ENCODE data around the gene TRAPPC2B.
"Not testable (repeated sequence)": the region's sequence is repeated elsewhere in the genome, so short reads cannot be mapped to it uniquely, and the experiment has no call there.

TRAPPC2B gene

GRCh38 chr19:57374647-57375046 is 11.3 kb downstream of the TRAPPC2B start:
- not testable (repeated sequence) for DNase-seq (ENCODE audit: low read depth)

- DNase-seq (ENCODE audit: low read depth), result no peak
These were observed 12.8 kb downstream of the TRAPPC2B start for GRCh38 chr19:57376151-57376550.

- no peak for DNase-seq (ENCODE audit: low read depth)
These were observed 14.3 kb downstream of the TRAPPC2B start for GRCh38 chr19:57377498-57378146.

DNA sequence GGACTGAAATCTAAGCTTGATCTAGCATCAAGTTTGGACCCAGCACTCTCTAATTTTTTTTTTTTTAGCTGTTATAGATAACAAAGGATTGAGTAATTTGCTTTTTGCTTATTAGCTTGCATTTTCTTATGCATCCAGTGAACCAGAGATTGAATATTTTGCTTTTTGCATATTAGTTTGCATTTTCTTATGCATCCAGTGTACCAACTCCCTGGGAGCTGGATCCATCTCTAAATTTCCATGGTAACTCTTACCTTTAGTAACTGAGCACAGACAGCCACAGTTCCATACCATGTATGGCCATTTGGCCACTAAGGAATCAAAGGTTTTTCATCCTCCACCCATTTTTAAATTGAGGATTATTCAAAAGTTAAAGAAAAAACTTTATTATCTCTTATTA is 17.6 kb downstream of the TRAPPC2B start:
- no peak for DNase-seq (ENCODE audit: low read depth)

- DNase-seq (ENCODE audit: low read depth), result no peak
These were observed 19.6 kb downstream of the TRAPPC2B start for GRCh38 chr19:57382806-57383488.

- no peak for DNase-seq (ENCODE audit: low read depth)
These were observed 25.9 kb downstream of the TRAPPC2B start for GRCh38 chr19:57389194-57389729.

DNA sequence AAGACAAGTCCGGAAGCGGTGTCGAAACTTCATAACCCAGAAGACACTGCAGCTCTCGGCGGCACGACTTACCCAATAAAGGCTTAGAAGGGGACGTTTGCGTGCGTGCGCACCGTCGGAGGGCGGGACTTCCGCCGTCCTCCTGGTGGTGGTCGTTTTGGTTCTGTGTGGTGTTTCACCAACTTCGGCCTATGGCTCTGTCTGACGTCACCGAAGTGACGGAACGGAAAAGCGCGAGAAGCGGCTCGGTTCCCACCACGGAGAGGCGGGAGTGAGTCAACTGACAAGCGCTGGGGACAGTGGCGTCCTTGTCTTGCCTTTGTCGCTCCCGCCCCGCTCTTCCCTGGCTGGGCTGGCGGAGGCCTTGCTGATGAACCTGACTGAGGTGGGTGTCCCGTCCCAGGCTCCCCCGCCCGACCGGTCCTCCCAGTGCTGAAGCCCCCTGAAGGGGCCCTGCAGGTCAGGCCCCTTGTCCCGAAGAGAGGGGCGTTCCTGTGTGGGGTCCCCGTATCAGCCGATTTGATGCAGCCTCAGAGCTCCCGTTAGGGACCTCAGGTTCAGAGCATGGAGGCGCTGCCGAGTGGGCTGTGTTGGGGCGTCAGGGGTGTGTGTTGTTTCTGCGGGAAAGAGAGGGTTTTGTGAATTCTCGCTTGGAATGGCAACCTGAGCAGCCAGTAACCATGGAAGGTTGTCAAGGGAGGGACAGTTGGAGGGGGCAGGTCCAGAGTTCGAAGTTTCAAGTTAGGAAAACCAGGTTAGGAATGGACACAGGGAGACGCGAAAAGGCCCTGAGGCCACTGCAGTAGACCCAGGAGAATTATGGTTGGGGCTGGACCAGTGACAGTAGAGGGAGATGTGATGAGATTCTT is 26.6 kb downstream of the TRAPPC2B start, which contains the start of gene ZNF548:
Gene ZNF548, plus strand, starts transcription at position 125 of the 869 bp plus-strand sequence. Its CDS starts 246 bp downstream, at position 371.
- DNase-seq (ENCODE audit: low read depth), result peak; percentile 96

- no peak for DNase-seq (ENCODE audit: low read depth)
These were observed 32.4 kb downstream of the TRAPPC2B start for GRCh38 chr19:57395710-57396109.

DNA sequence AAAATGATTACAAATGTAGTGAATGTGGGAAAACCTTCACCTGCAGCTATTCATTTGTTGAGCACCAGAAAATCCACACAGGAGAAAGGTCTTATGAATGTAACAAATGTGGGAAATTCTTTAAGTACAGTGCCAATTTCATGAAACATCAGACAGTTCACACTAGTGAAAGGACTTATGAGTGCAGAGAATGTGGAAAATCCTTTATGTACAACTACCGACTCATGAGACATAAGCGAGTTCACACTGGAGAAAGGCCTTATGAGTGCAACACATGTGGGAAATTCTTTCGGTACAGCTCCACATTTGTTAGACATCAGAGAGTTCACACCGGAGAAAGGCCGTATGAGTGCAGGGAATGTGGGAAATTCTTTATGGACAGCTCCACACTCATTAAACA is 35.5 kb downstream of the TRAPPC2B start:
- DNase-seq (ENCODE audit: low read depth), result no peak

- DNase-seq (ENCODE audit: low read depth), result no peak
These were observed 40.6 kb downstream of the TRAPPC2B start for GRCh38 chr19:57403737-57404563.

DNA sequence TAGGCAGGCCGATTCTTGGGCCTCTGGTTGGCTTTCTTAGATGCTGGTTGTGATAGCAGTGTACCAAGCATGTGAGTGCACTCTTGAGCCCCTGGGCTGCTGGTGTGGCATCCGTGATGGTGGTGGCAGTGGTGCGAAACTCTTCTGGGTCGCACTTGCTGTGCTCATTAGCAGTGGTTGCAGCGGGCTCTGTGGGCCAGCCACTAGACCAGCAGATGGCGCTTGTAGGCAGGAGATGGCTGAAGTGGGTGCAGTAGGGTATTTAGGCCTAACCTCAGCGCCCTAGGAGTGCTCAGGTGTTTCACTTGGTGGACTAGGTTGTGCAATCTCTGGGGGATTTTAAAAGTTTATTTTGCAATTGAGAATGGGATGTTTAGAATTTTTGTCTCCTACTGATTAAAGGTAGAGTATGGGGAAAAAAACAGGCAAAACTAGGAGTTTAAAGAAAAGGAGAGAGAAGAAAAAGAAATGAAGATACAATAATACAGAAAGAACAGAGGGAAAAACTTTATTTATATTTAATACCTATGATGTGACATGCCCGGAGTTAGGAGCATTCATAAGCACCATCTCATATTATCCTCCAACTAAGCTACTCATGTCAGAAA is 43.3 kb downstream of the TRAPPC2B start:
- DNase-seq (ENCODE audit: low read depth), result peak; percentile 66

DNA sequence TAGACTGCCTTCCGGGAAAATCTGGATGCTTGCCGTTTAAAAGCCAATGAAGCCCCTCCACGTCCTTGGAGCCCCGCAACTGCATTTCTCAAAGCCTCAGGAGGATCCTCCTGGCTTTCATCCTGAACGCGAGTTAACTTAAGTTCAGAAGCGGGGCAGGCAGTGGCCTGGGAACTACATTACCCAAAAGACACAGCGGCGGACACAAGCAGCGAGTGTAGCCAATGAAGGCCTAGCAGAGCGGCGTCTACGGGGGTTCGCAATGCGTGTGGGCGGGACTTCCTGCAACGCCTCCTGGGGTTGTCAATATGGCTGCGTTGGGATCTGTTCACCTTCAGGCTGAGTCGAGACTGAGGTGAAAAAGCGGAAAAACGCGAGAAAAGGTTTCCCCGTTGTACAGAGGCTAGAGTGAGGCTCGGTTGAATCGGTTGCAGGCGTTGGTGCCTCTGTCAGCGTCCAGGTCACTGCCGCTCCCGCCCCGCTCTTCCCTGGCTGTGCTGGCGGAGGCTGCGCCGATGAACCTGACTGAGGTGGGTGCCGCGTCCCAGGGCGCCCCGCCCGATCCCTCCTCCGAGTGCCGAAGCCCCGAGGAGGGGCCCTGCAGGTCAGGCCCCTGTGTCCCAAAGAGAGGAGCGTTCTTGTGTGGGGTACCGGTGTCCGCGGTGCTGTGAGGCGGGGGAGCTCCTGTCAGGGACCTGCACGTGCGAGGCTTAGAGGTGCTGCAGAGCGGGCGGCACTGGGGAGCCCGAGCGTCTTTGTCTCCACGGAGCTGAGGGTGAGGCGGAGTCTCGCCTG is 47.7 kb downstream of the TRAPPC2B start, which contains the start of gene ZNF17:
Gene ZNF17, plus strand, starts transcription at position 285 of the 795 bp plus-strand sequence. CDS start 2,455 bp downstream, outside the sequence.
- peak; percentile 93 for DNase-seq (ENCODE audit: low read depth)
